Retinal pigment epithelial cell (primary cell): ENCODE results near the gene ASB4.
"Not testable (repeated sequence)": the region's sequence is repeated elsewhere in the genome, so short reads cannot be mapped to it uniquely, and the experiment has no call there.

Experiments used
- DNase-seq: peaks from one replicate; pipeline ENCODE4 v3.0.0-alpha.2; 2010; ENCODE audit warnings: low read depth
- H3K4me3 ChIP-seq: 2 replicates; pipeline ENCODE4 v1.5.1; 2011; ENCODE audit warnings: mild to moderate bottlenecking, low read length, control low read depth, moderate library complexity
- TF ChIP-seq, protein P1 (sequence below): conservative IDR thresholded peaks from 2 replicates; pipeline ENCODE4 v1.5.1; 2011; ENCODE audit warnings: low read depth, low read length, control low read depth, inconsistent platforms

The ASB4 gene

DNA sequence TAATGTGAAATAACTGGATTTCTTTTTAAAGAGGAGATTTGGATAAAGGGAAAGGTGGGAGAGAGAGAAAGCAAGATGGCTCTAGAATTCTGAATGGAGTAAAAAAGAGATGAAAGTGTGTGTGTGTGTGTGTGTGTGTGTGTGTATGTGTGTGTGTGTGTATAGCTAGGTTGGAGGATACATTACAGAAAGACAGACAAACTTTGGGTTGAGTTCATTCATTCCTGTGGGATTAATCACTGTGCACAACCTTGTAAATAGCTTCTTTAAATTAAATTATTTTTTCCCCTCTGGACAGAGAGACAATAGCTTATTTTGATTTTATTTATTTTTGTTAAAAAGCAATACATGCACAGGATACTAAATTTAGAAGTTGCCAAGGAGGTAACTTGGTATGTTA lies 7.5 kb downstream of the ASB4 start:
- TF ChIP-seq, protein P1, sequence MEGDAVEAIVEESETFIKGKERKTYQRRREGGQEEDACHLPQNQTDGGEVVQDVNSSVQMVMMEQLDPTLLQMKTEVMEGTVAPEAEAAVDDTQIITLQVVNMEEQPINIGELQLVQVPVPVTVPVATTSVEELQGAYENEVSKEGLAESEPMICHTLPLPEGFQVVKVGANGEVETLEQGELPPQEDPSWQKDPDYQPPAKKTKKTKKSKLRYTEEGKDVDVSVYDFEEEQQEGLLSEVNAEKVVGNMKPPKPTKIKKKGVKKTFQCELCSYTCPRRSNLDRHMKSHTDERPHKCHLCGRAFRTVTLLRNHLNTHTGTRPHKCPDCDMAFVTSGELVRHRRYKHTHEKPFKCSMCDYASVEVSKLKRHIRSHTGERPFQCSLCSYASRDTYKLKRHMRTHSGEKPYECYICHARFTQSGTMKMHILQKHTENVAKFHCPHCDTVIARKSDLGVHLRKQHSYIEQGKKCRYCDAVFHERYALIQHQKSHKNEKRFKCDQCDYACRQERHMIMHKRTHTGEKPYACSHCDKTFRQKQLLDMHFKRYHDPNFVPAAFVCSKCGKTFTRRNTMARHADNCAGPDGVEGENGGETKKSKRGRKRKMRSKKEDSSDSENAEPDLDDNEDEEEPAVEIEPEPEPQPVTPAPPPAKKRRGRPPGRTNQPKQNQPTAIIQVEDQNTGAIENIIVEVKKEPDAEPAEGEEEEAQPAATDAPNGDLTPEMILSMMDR, result no peak
- no peak overlapping the region for H3K4me3 ChIP-seq
- no peak for DNase-seq

DNA sequence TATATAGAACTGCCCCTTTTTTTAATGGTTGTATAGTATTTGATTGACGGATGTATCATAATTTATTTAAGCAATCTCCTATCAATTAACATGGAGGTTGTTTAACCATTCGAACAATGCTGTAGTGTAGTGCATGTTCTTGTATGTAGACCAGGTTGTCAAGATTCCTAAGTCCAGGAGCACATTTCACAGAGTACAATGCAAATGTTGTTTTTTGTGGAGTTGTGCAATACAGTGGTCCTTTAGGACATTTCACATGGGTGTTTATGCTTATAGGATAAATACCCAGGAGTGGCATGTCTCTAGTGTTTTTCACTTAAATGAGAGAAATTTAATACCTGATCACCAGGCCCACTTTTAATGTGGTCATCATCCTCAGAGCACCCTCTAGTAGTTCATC lies 8.1 kb downstream of the ASB4 start:
- no peak for DNase-seq
- no peak overlapping the region for H3K4me3 ChIP-seq
- TF ChIP-seq, protein P1, result no peak

DNA sequence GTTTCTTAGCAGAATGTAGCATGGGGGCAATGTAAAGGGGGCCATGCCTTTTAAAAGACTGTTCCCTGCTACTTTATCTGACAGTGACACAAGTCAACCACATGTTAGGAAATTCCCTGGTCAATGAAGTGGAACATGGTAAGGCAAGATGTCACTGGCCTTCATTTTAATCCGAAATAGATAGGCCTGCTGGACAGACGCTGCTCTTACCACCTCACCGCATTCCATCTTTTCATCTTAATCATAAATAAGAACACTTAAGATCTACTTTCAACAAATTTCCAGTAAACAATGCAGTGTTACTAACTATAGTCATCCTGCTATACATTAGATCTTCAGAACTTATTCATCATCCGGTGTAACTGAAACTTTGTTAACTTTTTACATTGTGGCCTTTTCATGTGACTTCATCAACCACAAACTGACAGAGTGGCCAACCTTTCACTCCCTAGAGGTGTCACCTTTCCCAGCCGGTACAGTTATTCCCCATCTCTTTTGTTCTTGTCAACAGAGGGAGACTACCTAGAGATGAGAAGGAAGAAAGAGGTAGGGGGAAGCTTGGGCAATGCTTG lies 15.6 kb downstream of the ASB4 start:
- TF ChIP-seq, protein P1, result no peak
- H3K4me3 ChIP-seq, result no peak overlapping the region
- no peak for DNase-seq

DNA sequence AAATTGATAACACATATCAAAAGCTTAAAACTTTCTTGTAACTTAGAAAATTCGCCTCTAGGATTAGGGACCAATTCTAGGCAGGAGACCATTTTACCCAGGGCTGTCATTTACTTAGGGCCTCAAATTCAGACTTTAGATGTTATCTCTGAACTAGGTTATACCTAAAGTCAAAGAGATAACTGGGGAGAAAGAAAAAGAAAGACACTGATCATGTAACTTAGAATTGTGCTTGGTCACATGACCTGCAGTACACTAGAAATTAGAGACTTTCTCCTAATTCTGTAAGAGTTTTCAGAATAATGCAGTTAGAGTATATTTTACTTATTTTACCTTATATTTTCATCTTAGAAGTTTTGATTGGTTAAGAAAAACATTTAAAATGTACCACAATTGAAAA lies 16.7 kb downstream of the ASB4 start:
- DNase-seq, result no peak
- TF ChIP-seq, protein P1, result no peak
- no peak overlapping the region for H3K4me3 ChIP-seq

DNA sequence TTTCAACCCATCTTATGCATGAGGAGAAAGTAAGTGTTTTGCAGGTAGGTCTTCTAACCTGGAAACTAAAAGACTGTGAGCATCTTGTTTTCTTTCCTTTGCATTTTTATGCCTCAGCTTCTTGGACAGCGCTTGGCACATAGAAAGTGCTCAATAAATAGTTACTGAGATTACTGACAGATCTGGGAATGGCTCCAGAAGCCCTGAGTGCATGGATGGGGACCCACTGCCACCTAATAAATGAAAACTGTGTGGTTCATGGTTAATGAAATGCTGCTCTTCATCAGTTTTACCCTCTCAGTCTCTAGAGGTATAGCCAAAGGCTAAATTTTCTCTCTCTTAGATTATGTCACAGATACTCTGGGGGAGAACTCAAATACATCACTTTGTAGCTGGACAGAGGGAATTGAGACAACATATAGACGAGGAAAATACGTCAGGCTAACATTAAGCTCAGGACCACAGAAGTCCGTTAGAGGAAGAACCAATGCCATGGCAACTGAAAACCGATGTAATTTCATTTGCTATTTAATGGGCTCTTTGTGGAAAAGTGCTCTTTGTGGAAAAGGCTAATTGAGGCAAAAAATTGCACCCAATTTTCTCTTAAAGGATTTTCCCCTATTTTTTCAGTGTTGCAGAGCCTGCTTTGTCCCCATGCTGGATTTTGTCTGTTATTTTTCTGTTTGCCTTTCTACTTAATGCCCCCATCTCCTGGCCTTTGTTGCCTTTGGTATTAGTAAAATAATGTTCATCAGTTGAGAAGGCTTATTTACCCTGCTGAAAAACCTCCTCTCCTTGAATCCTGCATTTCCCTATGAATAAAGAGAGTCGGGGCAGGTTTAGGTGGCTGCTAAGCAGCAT lies 17.8 kb downstream of the ASB4 start:
- TF ChIP-seq, protein P1, result no peak
- no peak overlapping the region for H3K4me3 ChIP-seq
- no peak for DNase-seq

DNA sequence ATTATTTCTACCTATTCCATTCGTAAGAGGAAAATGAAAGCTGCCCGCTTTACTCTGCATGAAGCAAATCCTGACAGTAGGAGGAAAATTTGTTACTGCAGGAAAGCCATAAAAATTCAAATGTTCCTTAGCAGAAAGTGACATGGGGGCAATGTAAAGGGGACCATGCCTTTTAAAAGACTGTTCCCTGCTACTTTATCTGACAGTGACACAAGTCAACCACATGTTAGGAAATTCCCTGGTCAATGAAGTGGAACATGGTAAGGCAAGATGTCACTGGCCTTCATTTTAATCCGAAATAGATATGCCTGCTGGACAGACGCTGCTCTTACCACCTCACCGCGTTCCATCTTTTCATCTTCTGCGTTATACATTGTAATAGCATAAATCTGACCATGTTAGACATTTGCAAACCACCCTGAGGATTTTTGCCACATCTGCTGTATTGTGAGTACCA lies 18.4 kb downstream of the ASB4 start:
- not testable (repeated sequence) for DNase-seq, H3K4me3 ChIP-seq

DNA sequence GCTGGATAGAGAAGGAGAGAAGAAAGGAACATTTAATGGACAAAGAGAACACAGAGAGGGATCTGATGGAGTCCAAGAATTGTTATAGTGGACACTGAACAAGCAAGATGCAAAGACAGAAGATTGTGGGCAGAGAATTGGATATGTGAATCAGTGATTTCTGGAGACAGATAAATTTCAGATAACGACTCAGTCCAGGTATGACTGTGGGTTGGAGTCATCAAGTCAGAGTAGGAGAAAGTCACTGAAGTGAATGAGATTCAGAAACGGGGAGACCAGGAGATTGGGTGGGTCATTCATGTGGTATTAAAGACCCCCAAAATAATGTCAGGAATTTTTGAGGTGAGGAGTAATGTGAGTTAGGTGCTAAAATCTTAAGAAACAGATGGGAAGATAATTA lies 23.0 kb downstream of the ASB4 start:
- TF ChIP-seq, protein P1, result no peak
- DNase-seq, result no peak

More for the DNA sequence above, 23.0 kb downstream of the ASB4 start:
- H3K4me3 ChIP-seq, result no peak overlapping the region
